ENCODE measurements around the gene GRHL3.

Gene GRHL3

GRCh38 chr1:24362396-24362795 lies 43.2 kb downstream of the GRHL3 start:
- ChIA-PET POLR2A (no interaction called here), CTCF (no interaction called here)
- DNase-seq (ENCODE audit: extremely low spot score): no peak
- TF ChIP-seq FOXA1 (IDR thresholded peaks at IDR 0.05) (no peak), L3MBTL2 (conservative IDR thresholded peaks at IDR 0.05) (no peak), SUZ12 (IDR thresholded peaks at IDR 0.05) (no peak), FOXK2 (IDR thresholded peaks at IDR 0.05) (no peak), SP1 (IDR thresholded peaks at IDR 0.05) (no peak), HDGF (IDR thresholded peaks at IDR 0.05; ENCODE audit: borderline replicate concordance) (no peak), FOXM1 (IDR thresholded peaks at IDR 0.05; ENCODE audit: borderline replicate concordance) (no peak), LEF1 (IDR thresholded peaks at IDR 0.05; ENCODE audit: borderline replicate concordance) (no peak)

- ChIA-PET POLR2A (no interaction called here), CTCF (no interaction called here)
- no peak for DNase-seq (ENCODE audit: extremely low spot score)
- no peak for TF ChIP-seq FOXK2 (IDR thresholded peaks at IDR 0.05)
- TF ChIP-seq TARDBP (IDR thresholded peaks at IDR 0.05): no peak
- TF ChIP-seq L3MBTL2 (conservative IDR thresholded peaks at IDR 0.05): no peak
These were observed 43.9 kb downstream of the GRHL3 start for GRCh38 chr1:24362982-24363614.

GRCh38 chr1:24363994-24364393 lies 44.8 kb downstream of the GRHL3 start:
- ChIA-PET POLR2A (no interaction called here), CTCF (no interaction called here)
- no peak for DNase-seq (ENCODE audit: extremely low spot score)
- TF ChIP-seq FOXK2 (IDR thresholded peaks at IDR 0.05): no peak
- TF ChIP-seq SP1 (IDR thresholded peaks at IDR 0.05): no peak
- no peak for TF ChIP-seq BHLHE40 (IDR thresholded peaks at IDR 0.05; ENCODE audit: borderline replicate concordance)

GRCh38 chr1:24364605-24364974 lies 45.4 kb downstream of the GRHL3 start:
- no peak for DNase-seq (ENCODE audit: extremely low spot score)
- ChIA-PET CTCF (interaction anchor here (1.1 kb wide), 1 partner anchor 28 kb away, joined by 3 read pairs; no protein-coding TSS in a partner anchor), POLR2A (no interaction called here)
- TF ChIP-seq LEF1 (IDR thresholded peaks at IDR 0.05; ENCODE audit: borderline replicate concordance) (no peak), ARNT (IDR thresholded peaks at IDR 0.05) (no peak), HDGF (IDR thresholded peaks at IDR 0.05; ENCODE audit: borderline replicate concordance) (no peak), TARDBP (IDR thresholded peaks at IDR 0.05) (no peak), FOXM1 (IDR thresholded peaks at IDR 0.05; ENCODE audit: borderline replicate concordance) (no peak), ZNF384 (IDR thresholded peaks at IDR 0.05) (no peak)
- TF ChIP-seq, protein P1, sequence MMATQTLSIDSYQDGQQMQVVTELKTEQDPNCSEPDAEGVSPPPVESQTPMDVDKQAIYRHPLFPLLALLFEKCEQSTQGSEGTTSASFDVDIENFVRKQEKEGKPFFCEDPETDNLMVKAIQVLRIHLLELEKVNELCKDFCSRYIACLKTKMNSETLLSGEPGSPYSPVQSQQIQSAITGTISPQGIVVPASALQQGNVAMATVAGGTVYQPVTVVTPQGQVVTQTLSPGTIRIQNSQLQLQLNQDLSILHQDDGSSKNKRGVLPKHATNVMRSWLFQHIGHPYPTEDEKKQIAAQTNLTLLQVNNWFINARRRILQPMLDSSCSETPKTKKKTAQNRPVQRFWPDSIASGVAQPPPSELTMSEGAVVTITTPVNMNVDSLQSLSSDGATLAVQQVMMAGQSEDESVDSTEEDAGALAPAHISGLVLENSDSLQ (IDR thresholded peaks at IDR 0.05): no peak

GRCh38 chr1:24364975-24365678 lies 46.0 kb downstream of the GRHL3 start:
- no peak for TF ChIP-seq TARDBP (IDR thresholded peaks at IDR 0.05)
- no peak for TF ChIP-seq HDGF (IDR thresholded peaks at IDR 0.05; ENCODE audit: borderline replicate concordance)
- no peak for TF ChIP-seq FOXM1 (IDR thresholded peaks at IDR 0.05; ENCODE audit: borderline replicate concordance)
- TF ChIP-seq ZNF384 (IDR thresholded peaks at IDR 0.05): no peak
- no peak for TF ChIP-seq FOXK2 (IDR thresholded peaks at IDR 0.05)
- TF ChIP-seq LEF1 (IDR thresholded peaks at IDR 0.05; ENCODE audit: borderline replicate concordance): no peak
- no peak for TF ChIP-seq ARNT (IDR thresholded peaks at IDR 0.05)
- TF ChIP-seq SP1 (IDR thresholded peaks at IDR 0.05): no peak
- no peak for TF ChIP-seq CTBP1 (IDR thresholded peaks at IDR 0.05; ENCODE audit: borderline replicate concordance)
- no peak for TF ChIP-seq SUZ12 (IDR thresholded peaks at IDR 0.05)
- TF ChIP-seq, protein P1 (IDR thresholded peaks at IDR 0.05): no peak
- TF ChIP-seq ELF4 (IDR thresholded peaks at IDR 0.05): no peak
- no peak for TF ChIP-seq FOXA1 (IDR thresholded peaks at IDR 0.05)
- no peak for TF ChIP-seq L3MBTL2 (conservative IDR thresholded peaks at IDR 0.05)
- no peak for TF ChIP-seq BHLHE40 (IDR thresholded peaks at IDR 0.05; ENCODE audit: borderline replicate concordance)
- TF ChIP-seq NFRKB (IDR thresholded peaks at IDR 0.05): no peak
- DNase-seq (ENCODE audit: extremely low spot score): no peak
- CTCF ChIA-PET: interaction anchor here (1.1 kb wide), 1 partner anchor 27 kb away, joined by 3 read pairs; no protein-coding TSS in a partner anchor
- POLR2A ChIA-PET: no interaction called here

DNA sequence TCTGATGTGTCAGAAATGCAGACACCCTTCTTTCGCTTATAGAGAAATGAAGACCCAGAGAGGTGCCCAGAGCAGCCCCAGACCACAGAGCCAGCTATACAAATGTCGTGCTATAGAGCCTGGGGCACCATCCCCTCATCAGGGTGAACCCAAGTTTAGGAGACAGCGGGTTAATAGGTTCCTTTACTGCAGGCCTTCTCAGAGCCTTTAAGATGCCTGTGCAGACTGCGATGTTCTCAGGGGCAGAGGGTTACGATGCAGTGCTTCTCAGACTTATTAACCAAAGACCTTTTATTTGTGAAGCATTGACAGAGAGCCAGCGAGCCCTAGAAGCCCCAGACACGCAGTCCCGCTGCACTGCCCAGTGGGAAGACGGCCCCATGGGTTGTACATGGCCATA lies 47.5 kb downstream of the GRHL3 start:
- DNase-seq (ENCODE audit: extremely low spot score): no peak
- CTCF ChIA-PET: no interaction called here
- TF ChIP-seq FOXA1 (IDR thresholded peaks at IDR 0.05) (no peak), ELF4 (IDR thresholded peaks at IDR 0.05) (no peak), ARNT (IDR thresholded peaks at IDR 0.05) (no peak), TARDBP (IDR thresholded peaks at IDR 0.05) (no peak), L3MBTL2 (conservative IDR thresholded peaks at IDR 0.05) (no peak), ZNF384 (IDR thresholded peaks at IDR 0.05) (no peak), LEF1 (IDR thresholded peaks at IDR 0.05; ENCODE audit: borderline replicate concordance) (no peak), SP1 (IDR thresholded peaks at IDR 0.05) (no peak)

GRCh38 chr1:24369199-24369598 lies 50.0 kb downstream of the GRHL3 start:
- TF ChIP-seq SP1 (IDR thresholded peaks at IDR 0.05): no peak
- no peak for TF ChIP-seq L3MBTL2 (conservative IDR thresholded peaks at IDR 0.05)
- TF ChIP-seq FOXM1 (IDR thresholded peaks at IDR 0.05; ENCODE audit: borderline replicate concordance): no peak
- TF ChIP-seq LEF1 (IDR thresholded peaks at IDR 0.05; ENCODE audit: borderline replicate concordance): no peak
- TF ChIP-seq ARNT (IDR thresholded peaks at IDR 0.05): no peak
- TF ChIP-seq ZNF384 (IDR thresholded peaks at IDR 0.05): no peak
- DNase-seq (ENCODE audit: extremely low spot score): no peak
- ChIA-PET POLR2A (no interaction called here), CTCF (no interaction called here)

More for the DNA sequence above, 47.5 kb downstream of the GRHL3 start:
- POLR2A ChIA-PET: no interaction called here
